Common myeloid progenitor, CD34-positive (primary cell): ENCODE results near the gene SSBP2.
"Not testable (repeated sequence)": the region's sequence is repeated elsewhere in the genome, so short reads cannot be mapped to it uniquely, and the experiment has no call there.

ENCODE experiments used
- CTCF ChIA-PET: fragments of 350-600 bp; sonication (Branson Sonifier 250); formaldehyde crosslinking; loops from one replicate; lab custom pipeline; 2021; ENCODE audit warnings: antibody characterized with exemption; lab: Charles Lee
- POLR2A ChIA-PET: fragments of 350-600 bp; sonication (Branson Sonifier 250); formaldehyde crosslinking; loops from one replicate; lab custom pipeline; 2021; ENCODE audit warnings: antibody characterized with exemption; lab: Charles Lee
- DNase-seq, 3 donors: peaks; one replicate each; pipeline versions ENCODE4 v3.0.0 to v3.0.0-alpha.2; 2013
- H3K27ac ChIP-seq, 2 experiments: 1 replicate in 1 of 2; 2 replicates in 1 of 2; pipeline ENCODE4 v1.7.0; 2013; ENCODE audit warnings: inconsistent platforms in 2 of 2, low read length in 2 of 2, mild to moderate bottlenecking in 2 of 2, low read depth in 1 of 2, moderate library complexity in 1 of 2; ENCODE audit not compliant: severe bottlenecking in 2 of 2, insufficient read depth in 1 of 2, poor library complexity in 1 of 2
- H3K27me3 ChIP-seq, 5 experiments: replicated peaks in 2 of 5; 1 replicate in 3 of 5; 2 replicates in 2 of 5; pipeline versions ENCODE4 v1.6.1 to v1.7.0; 2013; ENCODE audit warnings: low read length in 4 of 5, mild to moderate bottlenecking in 2 of 5, moderate library complexity in 2 of 5, inconsistent platforms in 1 of 5; ENCODE audit not compliant: insufficient read depth in 5 of 5, control insufficient read depth in 4 of 5
- H3K36me3 ChIP-seq, 4 experiments: 1 replicate in 2 of 4; 2 replicates in 2 of 4; pipeline versions ENCODE4 v1.6.1 to v1.7.0; 2013; ENCODE audit warnings: low read length in 3 of 4, control low read depth in 1 of 4, mild to moderate bottlenecking in 1 of 4; ENCODE audit not compliant: control insufficient read depth in 4 of 4, insufficient read depth in 4 of 4
- H3K4me1 ChIP-seq, 4 experiments: 1 replicate in 3 of 4; 2 replicates in 1 of 4; pipeline versions ENCODE4 v1.6.1 to v1.7.1; 2013; ENCODE audit warnings: low read length in 3 of 4, mild to moderate bottlenecking in 3 of 4, control low read depth in 1 of 4, inconsistent platforms in 1 of 4, moderate library complexity in 1 of 4; ENCODE audit not compliant: control insufficient read depth in 4 of 4, insufficient read depth in 4 of 4; ENCODE audit errors: control extremely low read depth in 1 of 4
- H3K4me3 ChIP-seq, 7 experiments: 1 replicate in 4 of 7; 2 replicates in 3 of 7; pipeline versions ENCODE4 v1.5.1 to v1.7.0; 2013; ENCODE audit warnings: mild to moderate bottlenecking in 7 of 7, low read length in 6 of 7, moderate library complexity in 6 of 7, inconsistent platforms in 2 of 7, low read depth in 2 of 7, control low read depth in 1 of 7; ENCODE audit not compliant: insufficient read depth in 4 of 7, control insufficient read depth in 1 of 7; ENCODE audit errors: extremely low read depth in 1 of 7
- H3K9me3 ChIP-seq, 5 experiments: 1 replicate in 4 of 5; 2 replicates in 1 of 5; pipeline versions ENCODE4 v1.6.1 to v1.7.1; 2013; ENCODE audit warnings: low read length in 4 of 5, mild to moderate bottlenecking in 2 of 5, inconsistent platforms in 1 of 5, low read depth in 1 of 5, moderate library complexity in 1 of 5; ENCODE audit not compliant: control insufficient read depth in 4 of 5, insufficient read depth in 2 of 5; ENCODE audit errors: control extremely low read depth in 1 of 5
- WGBS: methylation state at CpG from one replicate; pipeline ENCODE4 v1.1.5; 2013; ENCODE audit not compliant: insufficient coverage; 5-methylcytosine and 5-hydroxymethylcytosine counted together

Gene SSBP2

DNA sequence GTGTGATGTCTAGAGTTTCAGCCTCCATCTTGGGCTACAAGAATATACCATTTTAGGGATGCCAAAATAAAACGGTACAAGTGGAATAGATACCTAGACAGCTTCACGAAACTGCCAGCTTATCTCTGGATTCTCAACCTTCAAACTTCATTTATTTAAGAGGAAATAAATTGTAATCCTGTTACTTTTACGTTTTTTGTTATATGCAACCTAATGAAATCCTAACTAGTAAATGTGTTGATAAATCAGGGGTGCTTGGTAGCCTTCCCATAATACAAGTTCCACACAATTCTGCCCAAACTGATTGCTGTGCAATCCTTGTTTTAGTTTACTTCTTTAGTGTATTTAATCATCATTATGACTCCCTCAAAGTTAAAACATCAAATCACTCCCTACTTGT lies 75.5 kb downstream of the SSBP2 start:
- ChIA-PET POLR2A (interaction anchor here (0.6 kb wide), 1 partner anchor 24 kb away, joined by 3 read pairs; no protein-coding TSS in a partner anchor), CTCF (interaction anchor here (1.3 kb wide), 1 partner anchor 40 kb away, joined by 3 read pairs; no protein-coding TSS in a partner anchor)
- Histone ChIP-seq H3K9me3 (peaks cover 0 to 21% (median 9%) of the 10 kb centered on the region in 5 experiments), H3K4me1 (peaks cover 0 to 2% (median 0%) of the 10 kb centered on the region in 4 experiments), H3K27me3 (no peaks in the 10 kb centered on the region), H3K27ac (no peak overlapping the region), H3K4me3 (no peak overlapping the region), H3K36me3 (peaks cover 7 to 26% (median 23%) of the 10 kb centered on the region in 4 experiments)
- WGBS: 93% methylated on average over 2 of the region's 3 CpGs
- DNase-seq: no peak

DNA sequence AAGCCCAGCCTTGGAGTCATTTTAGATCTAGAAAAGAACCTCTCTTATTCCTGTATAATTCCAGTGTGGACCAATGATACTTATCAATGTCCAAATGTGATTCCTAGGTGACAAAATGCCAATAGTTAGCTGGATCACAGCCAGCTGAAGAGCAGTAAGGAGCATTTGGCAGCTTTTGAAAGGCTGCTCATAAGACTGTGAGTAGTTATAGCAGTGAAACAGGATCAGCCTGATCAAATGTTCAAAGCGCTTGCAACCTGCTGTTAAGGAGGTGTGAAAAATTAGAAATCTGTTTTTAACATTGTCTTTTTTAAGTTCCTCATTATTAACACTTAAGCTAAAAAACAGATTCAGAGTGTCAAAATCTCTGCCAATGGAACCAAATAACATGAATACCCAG lies 85.1 kb downstream of the SSBP2 start:
- ChIA-PET CTCF (no interaction called here), POLR2A (no interaction called here)
- H3K4me1 ChIP-seq: peaks cover 0 to 2% (median 0%) of the 10 kb centered on the region in 4 experiments
- H3K27me3 ChIP-seq: no peaks in the 10 kb centered on the region
- no peak for DNase-seq
- H3K36me3 ChIP-seq: peaks cover 3 to 9% (median 5%) of the 10 kb centered on the region in 4 experiments
- H3K27ac ChIP-seq: no peak overlapping the region
- H3K9me3 ChIP-seq: no peaks in the 10 kb centered on the region
- no peak overlapping the region for H3K4me3 ChIP-seq
- no CpG with 5 or more reads among the region's 1 CpG for WGBS

DNA sequence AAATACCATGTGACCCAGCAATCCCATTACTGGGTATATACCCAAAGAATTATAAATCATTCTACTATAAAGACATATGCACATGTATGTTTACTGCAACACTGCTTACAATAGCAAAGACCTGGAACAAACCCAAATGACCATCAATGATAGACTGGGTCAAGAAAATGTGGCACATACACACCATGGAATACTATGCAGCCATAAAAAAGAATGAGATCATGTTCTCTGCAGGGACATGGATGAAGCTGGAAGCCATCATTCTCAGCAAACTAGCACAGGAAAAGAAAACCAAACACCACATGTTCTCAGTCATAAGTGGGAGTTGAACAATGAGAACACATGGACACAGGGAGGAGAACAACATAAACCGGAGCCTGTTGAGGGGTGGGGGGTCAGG lies 90.3 kb downstream of the SSBP2 start:
- DNase-seq, H3K27me3 ChIP-seq, H3K4me1 ChIP-seq, CTCF ChIA-PET, POLR2A ChIA-PET, H3K9me3 ChIP-seq, H3K27ac ChIP-seq, H3K4me3 ChIP-seq: not testable (repeated sequence)
- peaks cover 6 to 12% (median 8%) of the 10 kb centered on the region in 4 experiments for H3K36me3 ChIP-seq
- WGBS: 100% methylated on average over 1 of the region's 1 CpG

DNA sequence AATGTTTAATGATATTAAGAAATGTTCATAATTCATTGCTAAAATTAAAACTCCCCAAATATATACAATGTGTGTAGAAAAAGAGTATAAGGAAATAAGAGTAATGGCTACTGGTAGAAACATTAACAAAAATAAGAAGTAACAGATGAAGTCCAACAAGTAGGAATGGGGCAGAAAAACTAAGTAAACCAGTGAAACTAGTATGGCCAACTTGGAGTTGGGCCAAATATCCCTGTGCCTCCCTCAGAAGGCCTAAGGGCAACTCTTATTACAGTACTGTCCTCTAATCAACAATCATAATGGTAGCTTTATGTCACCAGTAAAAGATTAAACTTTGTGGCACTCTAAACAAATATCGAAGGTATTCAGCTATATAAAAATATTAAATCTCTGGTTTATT lies 93.5 kb downstream of the SSBP2 start:
- Histone ChIP-seq H3K9me3 (peaks cover 0 to 8% (median 3%) of the 10 kb centered on the region in 5 experiments), H3K27me3 (no peaks in the 10 kb centered on the region), H3K4me1 (peaks cover 0 to 3% (median under 1%) of the 10 kb centered on the region in 4 experiments), H3K27ac (no peak overlapping the region), H3K4me3 (no peak overlapping the region), H3K36me3 (peaks cover 7 to 23% (median 17%) of the 10 kb centered on the region in 4 experiments)
- DNase-seq: no peak
- ChIA-PET CTCF (interaction anchor here (0.8 to 1.6 kb wide), 3 partner anchors 10 to 190 kb away, joined by 3 read pairs; no protein-coding TSS in a partner anchor), POLR2A (no interaction called here)
- WGBS: no CpG with 5 or more reads among the region's 1 CpG

DNA sequence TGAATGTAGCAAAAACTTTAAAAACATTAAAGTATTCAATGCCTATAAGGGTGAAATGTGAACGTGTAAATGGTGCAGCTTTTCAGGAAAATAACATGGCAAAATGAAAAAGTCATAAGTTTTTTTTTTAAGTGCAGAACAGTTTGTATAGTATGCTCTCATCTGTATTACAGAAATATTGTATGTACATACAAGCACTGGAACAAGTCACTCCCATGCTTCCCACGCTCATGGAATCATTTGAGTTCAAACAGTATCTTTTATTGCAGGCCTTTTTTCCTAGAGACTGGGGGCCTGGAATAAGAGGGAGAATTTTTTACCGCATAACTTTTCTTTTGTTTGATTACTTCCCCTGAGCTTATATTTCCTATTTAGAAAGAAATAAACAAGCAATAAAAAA lies 94.1 kb downstream of the SSBP2 start:
- no peak overlapping the region for H3K27ac ChIP-seq
- no peak overlapping the region for H3K4me3 ChIP-seq
- H3K9me3 ChIP-seq: peaks cover 0 to 8% (median 3%) of the 10 kb centered on the region in 5 experiments
- H3K36me3 ChIP-seq: peaks cover 8 to 26% (median 17%) of the 10 kb centered on the region in 4 experiments
- no peak for DNase-seq
- no peaks in the 10 kb centered on the region for H3K27me3 ChIP-seq
- CTCF ChIA-PET: interaction anchor here (1.6 kb wide), 1 partner anchor 10 kb away, joined by 3 read pairs; no protein-coding TSS in a partner anchor
- H3K4me1 ChIP-seq: peaks cover 0 to 6% (median 2%) of the 10 kb centered on the region in 4 experiments
- POLR2A ChIA-PET: no interaction called here
- no CpG with 5 or more reads among the region's 3 CpGs for WGBS

DNA sequence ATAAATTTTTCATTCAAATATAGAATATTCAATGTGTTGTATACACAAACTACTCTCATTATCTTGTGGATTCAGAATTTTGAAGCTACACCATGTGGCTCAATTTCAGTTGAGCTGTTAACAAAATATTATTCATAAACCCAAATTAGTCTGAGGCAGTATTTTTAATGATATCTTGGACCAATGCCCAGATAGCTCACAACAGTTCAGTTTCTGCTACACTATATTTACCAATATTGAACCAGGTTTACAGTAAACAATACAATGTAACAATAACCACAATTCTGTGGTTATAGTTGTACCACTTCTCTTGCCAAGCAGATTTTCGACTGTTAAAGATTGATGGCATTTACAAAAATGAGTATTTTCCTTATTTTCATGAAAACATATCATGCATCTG lies 99.9 kb downstream of the SSBP2 start:
- Histone ChIP-seq H3K36me3 (peaks cover 14 to 51% (median 25%) of the 10 kb centered on the region in 4 experiments), H3K27me3 (no peaks in the 10 kb centered on the region), H3K4me1 (peaks cover 0 to 12% (median 2%) of the 10 kb centered on the region in 4 experiments), H3K27ac (no peak overlapping the region), H3K4me3 (no peak overlapping the region), H3K9me3 (peaks cover 0 to 5% (median 0%) of the 10 kb centered on the region in 5 experiments)
- DNase-seq: no peak
- CTCF ChIA-PET: interaction anchor here (1.2 to 1.6 kb wide), 4 partner anchors 13 to 176 kb away, joined by 3 to 5 read pairs (median 4); no protein-coding TSS in a partner anchor
- no CpG with 5 or more reads among the region's 1 CpG for WGBS
- POLR2A ChIA-PET: interaction anchor here (0.6 to 0.7 kb wide), 2 partner anchors 9 to 24 kb away, joined by 3 read pairs; no protein-coding TSS in a partner anchor

DNA sequence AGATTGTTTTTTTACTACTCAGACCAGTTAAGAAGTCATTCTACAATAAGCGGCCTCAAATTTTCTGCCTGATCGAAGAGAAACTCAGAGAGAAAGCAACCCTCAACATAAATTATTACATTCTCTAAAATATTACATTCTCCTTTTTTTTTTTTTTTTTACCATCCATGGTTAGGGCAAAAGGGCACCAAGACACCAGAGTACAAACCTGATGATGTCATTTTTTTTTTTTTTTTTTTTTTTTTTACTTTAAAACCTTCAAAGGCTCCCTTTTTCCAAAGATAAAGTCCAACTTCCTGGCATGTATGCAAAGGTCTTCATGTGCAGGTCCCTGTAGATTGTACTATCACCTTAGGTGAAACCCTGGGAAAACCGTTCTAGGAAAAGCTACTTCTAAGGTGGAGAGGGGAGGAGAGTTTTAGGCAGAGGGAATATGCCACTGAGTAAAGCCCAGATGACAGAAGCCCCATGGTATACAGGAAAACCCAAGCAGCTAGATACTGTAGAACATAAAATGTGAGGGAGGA lies 104.4 kb downstream of the SSBP2 start:
- Histone ChIP-seq H3K27me3 (no peaks in the 10 kb centered on the region), H3K4me1 (peaks cover 0 to 14% (median 2%) of the 10 kb centered on the region in 4 experiments), H3K9me3 (peaks cover 0 to 4% (median 0%) of the 10 kb centered on the region in 5 experiments), H3K4me3 (no peak overlapping the region), H3K27ac (no peak overlapping the region), H3K36me3 (peaks cover 8 to 48% (median 22%) of the 10 kb centered on the region in 4 experiments)
- CTCF ChIA-PET: interaction anchor here (1.1 kb wide), 1 partner anchor 9 kb away, joined by 3 read pairs; no protein-coding TSS in a partner anchor
- DNase-seq: no peak
- POLR2A ChIA-PET: no interaction called here
- no CpG with 5 or more reads among the region's 3 CpGs for WGBS
